Heart right ventricle (tissue), 16 donors: Measurements from ENCODE around the gene CD300LG. TPM values are rescaled to one million over a fixed set of nuclear protein-coding genes. Genes with fewer than 3 reads are reported as not detected.

Experiments used
- ATAC-seq, 8 donors: fragments of 200-7000 bp; cut with Tn5 transposase; one replicate each; pipeline ENCODE4 v1.9.1; 2020; ENCODE audit warnings: mild to moderate bottlenecking in 8 of 8, moderate library complexity in 8 of 8, moderate number of reproducible peaks in 1 of 8
- DNase-seq, 2 donors: peaks; one replicate each; pipeline ENCODE4 v3.0.0-alpha.2; 2020
- H3K27ac ChIP-seq, 10 donors: fragments of 200-600 bp; sonication (generic) in 2 of 10; one replicate each; pipeline versions ENCODE4 v1.5.0 to v1.8.0; 2020 to 2022; ENCODE audit warnings: mild to moderate bottlenecking in 3 of 10
- H3K27me3 ChIP-seq, 7 donors: fragments of 200-600 bp; one replicate each; pipeline ENCODE4 v1.8.0; 2021 to 2022; ENCODE audit warnings: mild to moderate bottlenecking in 2 of 7
- H3K36me3 ChIP-seq, 9 donors: fragments of 200-600 bp; sonication (generic) in 1 of 9; one replicate each; pipeline versions ENCODE4 v1.5.0 to v1.8.0; 2020 to 2022; ENCODE audit warnings: mild to moderate bottlenecking in 2 of 9
- H3K4me1 ChIP-seq, 9 donors: fragments of 200-600 bp; sonication (generic) in 1 of 9; one replicate each; pipeline versions ENCODE4 v1.5.0 to v1.8.0; 2020 to 2022; ENCODE audit warnings: mild to moderate bottlenecking in 4 of 9
- H3K4me3 ChIP-seq, 10 donors: fragments of 200-600 bp; sonication (generic) in 2 of 10; one replicate each; pipeline versions ENCODE4 v1.5.0 to v1.8.0; 2020 to 2022; ENCODE audit warnings: mild to moderate bottlenecking in 7 of 10, moderate library complexity in 2 of 10
- H3K9me3 ChIP-seq, 11 donors: fragments of 200-600 bp in 10 of 11; sonication (generic) in 2 of 11; one replicate each; pipeline versions ENCODE4 v1.5.0 to v1.8.0; 2013 to 2022; ENCODE audit warnings: mild to moderate bottlenecking in 2 of 11, control low read depth in 1 of 11, moderate library complexity in 1 of 11
- CTCF ChIP-seq, 9 donors: fragments of 200-600 bp; sonication (generic) in 2 of 9; IDR thresholded peaks; one replicate each; pipeline versions ENCODE4 v1.5.0 to v1.8.0; 2021 to 2022; ENCODE audit warnings: antibody characterized with exemption in 9 of 9, mild to moderate bottlenecking in 5 of 9, moderate library complexity in 1 of 9
- WGBS, 2 donors: extraction: QIAGEN DNeasy Blood & Tissue Kit; methylation state at CpG; one replicate each; pipeline ENCODE4 v1.1.7; 2013; ENCODE audit warnings: inconsistent platforms in 1 of 2; 5-methylcytosine and 5-hydroxymethylcytosine counted together
- intact Hi-C, 10 donors: fragments of 100-400 bp; cut with DNase I; formaldehyde crosslinking; loops; one replicate each; pipeline versions ENCODE4 v1.11.1 to v1.14.2; 2022
- polyA plus RNA-seq, 2 donors: library from polyadenylated mRNA; stranded (reverse); fragments of 200-250 nt; gene quantifications; one replicate each; pipeline ENCODE4 v1.2.3, GENCODE V29; 2013
- total RNA-seq, 10 donors: library from RNA; stranded (reverse); fragmentation: NEBNext Ultra II Directional in 3 of 10; extraction: Animal tissue kit (Norgen Biotek cat#: 25700) in 3 of 10; gene quantifications; one replicate each; pipeline versions ENCODE4 v1.2.1 to v1.2.4, GENCODE V29; 2021 to 2023
- donor health status: Arrhythmogenic right ventricular cardiomyopathy.
- donor health status: ischemic (EF 13 %, LVEDD 7.1; RV severe dilation, severe dysfunction).
- donor health status: healthy with polysubstance abuse.
- donor health status: DM: no; HTN: yes; CAD: no.
- donor health status: DM: no; HTN: no; CAD: no.
- donor health status: ischemic (EF 25% LVEDD 6.9; RV normal size, moderate dysfunction).
- donor health status: ischemic (EF 25% LVEDD 5.7; RV mildly dilated, moderate dysfunction).
- donor health status: healthy.
- donor health status: DM: yes; HTN: yes; CAD: no.
- donor health status: Ischemic cardiomyopathy.
- donor health status: ischemic (EF 35%, LVEDD 5.7; RV mildly dilated, moderate dysfunction).
- donor health status: nonischemic (EF 11% LVEDD 7.7; RV severe dilation, severe dysfunction).
- donor health status: DM: yes; HTN: yes; CAD: no.
- donor health status: PGD.
- donor health status: ischemic (EF 29% LVEDD 5.4; RV normal size, mild dysfunction).
- donor health status: nonischemic (EF 23%, LVEDD 6.1; RV moderate dilation, normal function).

CD300LG gene
- total and polyA plus RNA-seq, 12 donors, result 3.8 to 70.9 (median 14.5) TPM

DNA sequence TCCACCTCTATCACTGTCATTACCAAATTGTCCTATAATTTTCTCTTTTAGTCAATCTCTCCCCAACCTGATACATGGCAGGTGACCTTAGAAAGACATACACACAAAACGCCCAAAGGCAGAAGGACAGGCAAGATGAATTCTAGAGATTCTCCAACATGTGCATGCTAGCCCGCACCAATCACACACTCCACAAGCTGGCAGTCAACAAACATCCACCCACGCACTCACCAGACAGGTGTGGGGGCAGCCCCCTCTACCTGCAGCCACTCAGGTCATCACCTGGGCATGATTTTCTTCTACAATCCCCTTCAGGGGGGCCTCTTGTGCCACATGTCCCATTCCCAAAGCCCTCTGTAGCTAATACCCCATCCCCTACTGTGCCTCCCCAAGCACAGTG, 50.9 kb downstream of the CD300LG start:
- TF ChIP-seq CTCF (IDR thresholded peaks at IDR 0.05), result no peak
- Histone ChIP-seq H3K36me3 (peaks cover 0 to 40% (median 0%) of the 10 kb centered on the region in 9 donors), H3K9me3 (no peaks in the 10 kb centered on the region), H3K4me3 (no peak overlapping the region), H3K4me1 (peaks cover 0 to 22% (median 17%) of the 10 kb centered on the region in 9 donors), H3K27ac (no peak overlapping the region), H3K27me3 (no peaks in the 10 kb centered on the region)
- intact Hi-C loops, result no loop called here
- ATAC-seq (no peak), DNase-seq (no peak)
- WGBS, 2 donors, result 90 to 99% methylated on average over 3 of the region's 3 CpGs

DNA sequence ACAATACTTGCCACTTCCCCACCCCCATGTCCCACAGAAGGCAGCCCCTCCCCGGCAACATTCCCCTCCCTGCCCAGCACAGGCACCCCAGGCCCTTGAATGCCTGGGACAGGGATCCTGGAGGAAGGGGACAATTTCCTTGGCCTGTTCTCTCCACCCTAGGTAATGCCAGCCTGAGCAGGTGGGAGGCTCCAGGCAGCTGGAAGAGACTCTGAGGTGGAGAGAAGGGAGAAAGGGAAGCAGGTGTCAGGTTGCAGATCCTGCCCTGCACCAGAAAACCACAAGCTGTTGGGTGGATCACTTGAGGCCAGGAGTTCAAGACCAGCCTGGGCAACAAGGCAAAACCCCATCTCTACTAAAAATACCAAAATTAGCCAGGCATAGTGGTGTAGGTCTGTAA, 51.5 kb downstream of the CD300LG start:
- Histone ChIP-seq H3K4me1 (peaks cover 0 to 22% (median 17%) of the 10 kb centered on the region in 9 donors), H3K4me3 (no peak overlapping the region), H3K9me3 (no peaks in the 10 kb centered on the region), H3K36me3 (peaks cover 0 to 38% (median 0%) of the 10 kb centered on the region in 9 donors), H3K27me3 (no peaks in the 10 kb centered on the region), H3K27ac (no peak overlapping the region)
- TF ChIP-seq CTCF (IDR thresholded peaks at IDR 0.05), result no peak
- intact Hi-C loops, result no loop called here
- ATAC-seq (no peak), DNase-seq (no peak)
- 59 to 83% methylated on average over 1 of the region's 1 CpG for WGBS, 2 donors

DNA sequence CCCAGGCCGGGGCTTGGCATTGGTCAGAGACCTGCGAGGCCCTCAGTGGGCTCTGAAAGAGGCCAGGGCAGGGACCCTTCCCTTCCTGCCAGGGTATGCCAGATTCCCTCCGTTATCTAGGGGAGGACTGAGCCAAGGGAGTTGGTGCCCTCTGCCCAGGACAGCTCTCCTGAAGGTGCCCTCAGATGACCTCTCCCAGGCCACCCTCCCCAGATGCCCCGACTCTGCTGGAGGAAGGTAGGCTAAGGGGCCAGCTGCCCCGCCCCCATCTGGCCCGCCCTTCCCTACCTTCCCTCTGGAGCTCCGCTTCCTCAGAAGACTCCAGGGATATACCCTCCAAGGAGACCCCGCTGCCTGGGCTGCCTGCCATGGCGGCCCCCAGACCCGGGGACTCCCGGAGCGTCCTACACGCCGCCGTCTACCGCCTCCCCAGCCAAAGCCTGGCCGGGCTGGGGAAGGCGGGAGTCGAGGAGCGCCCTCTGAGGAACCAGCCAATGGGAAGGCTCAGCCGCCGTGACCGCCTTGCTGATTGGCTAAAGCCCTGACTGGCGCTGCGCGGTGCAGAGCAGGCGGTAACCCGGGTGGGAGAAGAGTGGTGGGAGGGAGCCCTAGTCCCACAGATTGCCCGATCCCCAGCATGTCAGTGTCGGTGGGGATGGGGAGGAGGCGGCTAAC, 53.3 kb downstream of the CD300LG start:
- Histone ChIP-seq H3K4me1 (peaks cover 0 to 25% (median 18%) of the 10 kb centered on the region in 9 donors), H3K27ac (no peak overlapping the region), H3K9me3 (no peaks in the 10 kb centered on the region), H3K27me3 (peaks cover 0 to 3% (median 0%) of the 10 kb centered on the region in 7 donors), H3K36me3 (peaks cover 0 to 38% (median 0%) of the 10 kb centered on the region in 9 donors), H3K4me3 (peak overlapping the region; percentile 25 to 61 (median 50))
- WGBS, 2 donors, result 1 to 3% methylated on average over 31 of the region's 31 CpGs
- no peak for TF ChIP-seq CTCF (IDR thresholded peaks at IDR 0.05)
- intact Hi-C loops, result no loop called here
- DNase-seq (peak; percentile 89 to 91), ATAC-seq (peak; percentile 90 to 98 (median 97))

GRCh38 chr17:43900858-43901754, 54.1 kb downstream of the CD300LG start:
- H3K9me3 ChIP-seq, result no peaks in the 10 kb centered on the region
- no peak overlapping the region for H3K27ac ChIP-seq
- intact Hi-C loops, result no loop called here
- ATAC-seq (peak in 3 of 8 donors; percentile 5 to 20 (median 12)), DNase-seq (no peak)
- H3K36me3 ChIP-seq, result peaks cover 0 to 30% (median 0%) of the 10 kb centered on the region in 9 donors
- WGBS, 2 donors, result 32 to 34% methylated on average over 13 of the region's 13 CpGs
- peaks cover 0 to 11% (median 0%) of the 10 kb centered on the region in 7 donors for H3K27me3 ChIP-seq
- H3K4me3 ChIP-seq, result peak overlapping the region; percentile 25 to 61 (median 50)
- no peak for TF ChIP-seq CTCF (IDR thresholded peaks at IDR 0.05)
- peaks cover 0 to 33% (median 24%) of the 10 kb centered on the region in 9 donors for H3K4me1 ChIP-seq
